Upper lobe of right lung (tissue), 1 donor: ENCODE data around the gene AMER3. TPM values are rescaled to one million over a fixed set of nuclear protein-coding genes. Genes with fewer than 3 reads are reported as not detected.
A peak's percentile ranks its signal among the peaks of the same experiment; 100 is the strongest.

ENCODE experiments used
- ATAC-seq: fragments of 200-7000 bp; cut with Tn5 transposase; one replicate; pipeline ENCODE4 v1.9.1; 2020; ENCODE audit warnings: mild to moderate bottlenecking, moderate library complexity
- DNase-seq: peaks from one replicate; pipeline ENCODE4 v3.0.0-alpha.2; 2020
- H3K27ac ChIP-seq: fragments of 200-600 bp; one replicate; pipeline ENCODE4 v1.8.0; 2022
- H3K27me3 ChIP-seq: fragments of 200-600 bp; one replicate; pipeline ENCODE4 v1.8.0; 2022; ENCODE audit warnings: mild to moderate bottlenecking
- H3K36me3 ChIP-seq: fragments of 200-600 bp; one replicate; pipeline ENCODE4 v1.8.0; 2022
- H3K4me1 ChIP-seq: fragments of 200-600 bp; one replicate; pipeline ENCODE4 v1.8.0; 2022
- H3K4me3 ChIP-seq: fragments of 200-600 bp; one replicate; pipeline ENCODE4 v1.8.0; 2022; ENCODE audit warnings: mild to moderate bottlenecking
- H3K9me3 ChIP-seq: fragments of 200-600 bp; one replicate; pipeline ENCODE4 v1.8.0; 2022
- CTCF ChIP-seq: fragments of 200-600 bp; IDR thresholded peaks from one replicate; pipeline ENCODE4 v1.8.0; 2022; ENCODE audit warnings: antibody characterized with exemption
- intact Hi-C: fragments of 100-400 bp; cut with DNase I; formaldehyde crosslinking; loops from one replicate; pipeline ENCODE4 v1.11.0; 2022
- total RNA-seq: library from RNA; stranded (reverse); fragmentation: NEBNext Ultra II Directional; extraction: Animal tissue kit (Norgen Biotek cat#: 25700); gene quantifications from one replicate; pipeline ENCODE4 v1.2.1, GENCODE V29; 2021
- donor health status: DM: no; HTN: yes; CAD: no; lungs with severe emphysema.

AMER3 gene
- total RNA-seq, 1 donor from 2014 or later, result not detected

- DNase-seq (no peak), ATAC-seq (peak; percentile 75)
- H3K27ac ChIP-seq, result no peak overlapping the region
- H3K4me3 ChIP-seq, result no peak overlapping the region
- no peaks in the 10 kb centered on the region for H3K9me3 ChIP-seq
- no peak for TF ChIP-seq CTCF
- intact Hi-C loops, result no loop called here
- H3K4me1 ChIP-seq, result no peaks in the 10 kb centered on the region
- no peaks in the 10 kb centered on the region for H3K36me3 ChIP-seq
- H3K27me3 ChIP-seq, result peaks cover 5% of the 10 kb centered on the region
Measured at GRCh38 chr2:130790804-130791616, 35.7 kb downstream of the AMER3 start.

- no peak overlapping the region for H3K4me3 ChIP-seq
- no peaks in the 10 kb centered on the region for H3K36me3 ChIP-seq
- TF ChIP-seq CTCF, result no peak
- intact Hi-C loops, result no loop called here
- DNase-seq, result no peak
- H3K27me3 ChIP-seq, result peaks cover 5% of the 10 kb centered on the region
- H3K9me3 ChIP-seq, result no peaks in the 10 kb centered on the region
- ATAC-seq, result peak; percentile 74
- no peak overlapping the region for H3K27ac ChIP-seq
- H3K4me1 ChIP-seq, result no peaks in the 10 kb centered on the region
Measured at GRCh38 chr2:130791617-130791939, 36.2 kb downstream of the AMER3 start.

GRCh38 chr2:130795431-130795830 lies 40.1 kb downstream of the AMER3 start:
- peaks cover 10% of the 10 kb centered on the region for H3K4me1 ChIP-seq
- no peak overlapping the region for H3K27ac ChIP-seq

GRCh38 chr2:130796290-130796689 lies 41.0 kb downstream of the AMER3 start:
- Histone ChIP-seq H3K36me3 (no peaks in the 10 kb centered on the region), H3K9me3 (no peaks in the 10 kb centered on the region), H3K4me1 (peaks cover 10% of the 10 kb centered on the region), H3K27me3 (peaks cover 5% of the 10 kb centered on the region), H3K4me3 (no peak overlapping the region), H3K27ac (no peak overlapping the region)
- no peak for TF ChIP-seq CTCF
- no peak for DNase-seq
- intact Hi-C loops, result no loop called here
- ATAC-seq, result no peak

More at GRCh38 chr2:130795431-130795830, 40.1 kb downstream of the AMER3 start:
- ATAC-seq (no peak), DNase-seq (no peak)
- Histone ChIP-seq H3K4me3 (no peak overlapping the region), H3K9me3 (no peaks in the 10 kb centered on the region), H3K27me3 (peaks cover 5% of the 10 kb centered on the region), H3K36me3 (no peaks in the 10 kb centered on the region)
- intact Hi-C loops, result no loop called here
- no peak for TF ChIP-seq CTCF

- Histone ChIP-seq H3K36me3 (no peaks in the 10 kb centered on the region), H3K27ac (peak overlapping the region; percentile 82), H3K4me3 (peak overlapping the region; percentile 64), H3K4me1 (peaks cover 10% of the 10 kb centered on the region), H3K27me3 (peaks cover 5% of the 10 kb centered on the region), H3K9me3 (no peaks in the 10 kb centered on the region)
- DNase-seq, result peak; percentile 96
- TF ChIP-seq CTCF, result peak; percentile 85
- ATAC-seq, result peak; percentile 98
- intact Hi-C loops, result no loop called here
Measured at GRCh38 chr2:130797493-130798435, 42.4 kb downstream of the AMER3 start.
